K562 (cell line): Measurements from ENCODE around the gene SIGLEC7.

Experiments
- CBX3 ChIP-seq, 2 experiments: IDR thresholded peaks; 1 replicate in 1 of 2; 2 replicates in 1 of 2; pipeline ENCODE4 v1.6.1; 2012; ENCODE audit warnings: inconsistent platforms in 2 of 2, low read length in 2 of 2, borderline replicate concordance in 1 of 2, control low read depth in 1 of 2
- ELF1 ChIP-seq: fragments of 200-800 bp; sonication (Bioruptor generic); IDR thresholded peaks from 2 replicates; pipeline ENCODE4 v1.6.1; 2016; ENCODE audit warnings: missing genetic modification characterization, missing compliant biosample characterization
- ERF ChIP-seq: fragments of 450-650 bp; formaldehyde crosslinking; IDR thresholded peaks from 2 replicates; pipeline ENCODE4 v1.4.0; 2020; ENCODE audit warnings: mild to moderate bottlenecking, mixed read lengths
- EZH2 ChIP-seq: IDR thresholded peaks from 2 replicates; pipeline ENCODE4 v1.6.1; 2012; ENCODE audit warnings: low read depth, mild to moderate bottlenecking, inconsistent platforms, low read length, borderline replicate concordance
- NBN ChIP-seq: fragments of 450-650 bp; IDR thresholded peaks from 2 replicates; pipeline ENCODE4 v1.6.1; 2016; ENCODE audit warnings: low read depth, mild to moderate bottlenecking
- NONO ChIP-seq, 2 experiments: fragments of 200-400 bp in 1 of 2; fragments of 450-650 bp in 1 of 2; formaldehyde crosslinking in 1 of 2; IDR thresholded peaks; 2 replicates each; pipeline ENCODE4 v1.6.1; 2017; ENCODE audit warnings: low read depth in 2 of 2, mild to moderate bottlenecking in 2 of 2, moderate library complexity in 2 of 2, low read length in 1 of 2
- PCBP1 ChIP-seq: fragments of 200-400 bp; formaldehyde crosslinking; IDR thresholded peaks from 2 replicates; pipeline ENCODE4 v1.6.1; 2018; ENCODE audit warnings: mild to moderate bottlenecking, low read depth, low read length; ENCODE audit not compliant: poor library complexity, severe bottlenecking
- POLR2B ChIP-seq: fragments of 450-650 bp; IDR thresholded peaks from 2 replicates; pipeline ENCODE4 v1.6.1; 2018; ENCODE audit warnings: low read depth; ENCODE audit not compliant: partially characterized antibody
- SETDB1 ChIP-seq: IDR thresholded peaks from one replicate; pipeline ENCODE4 v1.6.1; 2012; ENCODE audit warnings: low read length, control low read depth, inconsistent platforms
- ZNF24 ChIP-seq: fragments of 450-650 bp; IDR thresholded peaks from 2 replicates; pipeline ENCODE4 v1.6.1; 2016
- ZNF3 ChIP-seq: fragments of 250-450 bp; sonication (Bioruptor Pico); IDR thresholded peaks from 2 replicates; pipeline ENCODE4 v1.5.0; 2021; ENCODE audit warnings: mild to moderate bottlenecking, moderate library complexity
- ZNF780A ChIP-seq: fragments of 250-450 bp; sonication (Bioruptor Pico); IDR thresholded peaks from 2 replicates; pipeline ENCODE4 v1.5.0; 2021; ENCODE audit warnings: mild to moderate bottlenecking
- TF ChIP-seq, protein P1 (sequence below), 2 experiments: fragments of 450-650 bp in 1 of 2; sonication (generic) in 1 of 2; formaldehyde crosslinking in 1 of 2; IDR thresholded peaks in 1 of 2; conservative IDR thresholded peaks in 1 of 2; 2 replicates each; pipeline versions ENCODE4 v1.6.1 to v1.8.1; 2016 to 2023; ENCODE audit warnings: mild to moderate bottlenecking in 2 of 2, moderate library complexity in 2 of 2, inconsistent platforms in 1 of 2, missing genetic modification reagents in 1 of 2

DNA sequence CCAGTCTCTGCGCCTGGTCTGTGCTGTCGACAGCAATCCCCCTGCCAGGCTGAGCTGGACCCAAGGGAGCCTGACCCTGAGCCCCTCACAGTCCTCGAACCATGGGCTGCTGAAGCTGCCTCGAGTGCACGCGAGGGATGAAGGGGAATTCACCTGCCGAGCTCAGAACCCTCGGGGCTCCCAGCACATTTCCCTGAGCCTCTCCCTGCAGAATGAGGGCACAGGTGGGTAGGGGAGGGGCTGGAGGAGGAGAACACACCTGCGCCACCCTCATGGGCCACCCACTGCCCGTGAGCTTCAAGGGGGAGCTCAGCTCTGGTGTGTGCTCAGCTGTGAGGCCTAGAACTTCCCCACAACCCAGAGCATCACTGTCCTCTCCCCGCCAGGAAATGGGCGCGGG lies 44.2 kb downstream of the SIGLEC7 start:
- TF ChIP-seq ZNF3 (CRISPR knock-in tag) (no peak), ELF1 (tag) (no peak), POLR2B (no peak), ERF (no peak), ZNF24 (no peak), NBN (no peak), ZNF780A (CRISPR knock-in tag) (no peak), NONO (IDR thresholded peaks at IDR 0.05; ENCODE audit: low read depth in 2 of 2, low read length in 1 of 2) (no peak), CBX3 (IDR thresholded peaks at IDR 0.05; ENCODE audit: borderline replicate concordance in 1 of 2, low read length in 2 of 2) (no peak), EZH2 (no peak), PCBP1 (no peak), SETDB1 (no peak)
- TF ChIP-seq, protein P1, sequence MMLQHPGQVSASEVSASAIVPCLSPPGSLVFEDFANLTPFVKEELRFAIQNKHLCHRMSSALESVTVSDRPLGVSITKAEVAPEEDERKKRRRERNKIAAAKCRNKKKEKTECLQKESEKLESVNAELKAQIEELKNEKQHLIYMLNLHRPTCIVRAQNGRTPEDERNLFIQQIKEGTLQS (IDR thresholded peaks at IDR 0.05), result no peak
- TF ChIP-seq, protein P1 (CRISPR knock-in tag; conservative IDR thresholded peaks at IDR 0.05), result no peak
